H1 (cell line): ENCODE data around the gene MBD1.

Experiments used
- CBX5 ChIP-seq: fragments of 300-800, 300-1000 bp; sonication (generic); IDR thresholded peaks from 2 replicates; pipeline ENCODE4 v1.7.1; 2016; ENCODE audit warnings: antibody characterized with exemption, low read length, low read depth
- CTCF ChIP-seq, 3 experiments: IDR thresholded peaks; 1 replicate in 2 of 3; 2 replicates in 1 of 3; pipeline versions ENCODE4 v1.5.1 to v1.6.1; 2011; ENCODE audit warnings: low read length in 3 of 3, mild to moderate bottlenecking in 3 of 3, inconsistent platforms in 2 of 3, low read depth in 1 of 3, moderate library complexity in 1 of 3; ENCODE audit not compliant: insufficient read depth in 1 of 3; ENCODE audit errors: control extremely low read depth in 1 of 3
- EZH2 ChIP-seq: fragments of 200-600 bp; sonication (generic); IDR thresholded peaks from 2 replicates; pipeline ENCODE4 v1.7.1; 2012; ENCODE audit warnings: low read depth, mild to moderate bottlenecking, moderate library complexity, low read length, inconsistent platforms; ENCODE audit not compliant: severe bottlenecking
- HDAC6 ChIP-seq: IDR thresholded peaks from one replicate; pipeline ENCODE4 v1.7.1; 2012; ENCODE audit warnings: low read depth, mild to moderate bottlenecking, inconsistent platforms, low read length, moderate library complexity
- JUN ChIP-seq: IDR thresholded peaks from 2 replicates; pipeline ENCODE4 v1.6.1; 2011; ENCODE audit warnings: low read depth, mild to moderate bottlenecking, improper control_type of control experiment, low read length
- RAD21 ChIP-seq, 2 experiments: IDR thresholded peaks in 1 of 2; conservative IDR thresholded peaks in 1 of 2; 2 replicates each; pipeline ENCODE4 v1.6.1; 2011; ENCODE audit warnings: low read depth in 2 of 2, low read length in 2 of 2, improper control_type of control experiment in 1 of 2, inconsistent platforms in 1 of 2, mild to moderate bottlenecking in 1 of 2, moderate library complexity in 1 of 2
- SP1 ChIP-seq: IDR thresholded peaks from 2 replicates; pipeline ENCODE4 v1.6.1; 2011; ENCODE audit warnings: low read depth, low read length
- TAF1 ChIP-seq: IDR thresholded peaks from 2 replicates; pipeline ENCODE4 v1.6.1; 2011; ENCODE audit warnings: mild to moderate bottlenecking, low read depth, low read length
- TF ChIP-seq, protein P1 (sequence below): IDR thresholded peaks from 2 replicates; pipeline ENCODE4 v1.6.1; 2011; ENCODE audit warnings: low read length, improper control_type of control experiment

DNA sequence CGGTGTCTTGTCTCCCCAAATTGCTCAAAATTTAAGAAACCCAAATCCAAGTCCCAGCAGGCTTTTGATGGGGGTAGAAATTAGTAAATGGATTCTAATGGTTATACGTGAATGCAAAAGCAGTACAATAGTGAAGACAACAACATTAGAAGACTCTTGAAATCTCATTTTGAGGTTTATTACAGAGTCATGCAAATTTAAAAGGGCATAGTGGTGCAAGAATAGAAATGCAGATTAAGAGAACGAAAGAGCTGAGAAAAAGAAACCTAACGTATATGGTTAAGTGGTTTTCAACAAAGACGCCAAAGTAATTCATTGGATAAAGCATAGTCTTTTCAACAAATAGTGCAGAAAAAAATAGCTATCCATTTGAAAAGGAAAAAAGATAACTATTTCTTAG, 39.4 kb upstream of the MBD1 start:
- TF ChIP-seq CTCF (IDR thresholded peaks at IDR 0.05; ENCODE audit: control extremely low read depth in 1 of 3, insufficient read depth in 1 of 3, low read depth in 1 of 3, low read length in 3 of 3) (no peak), RAD21 (IDR thresholded peaks at IDR 0.05 in 1 of 2, conservative IDR thresholded peaks at IDR 0.05 in 1 of 2; ENCODE audit: low read depth in 2 of 2, low read length in 2 of 2) (no peak), CBX5 (no peak), HDAC6 (no peak), JUN (no peak), SP1 (no peak), EZH2 (no peak), TAF1 (no peak)
- TF ChIP-seq, protein P1, sequence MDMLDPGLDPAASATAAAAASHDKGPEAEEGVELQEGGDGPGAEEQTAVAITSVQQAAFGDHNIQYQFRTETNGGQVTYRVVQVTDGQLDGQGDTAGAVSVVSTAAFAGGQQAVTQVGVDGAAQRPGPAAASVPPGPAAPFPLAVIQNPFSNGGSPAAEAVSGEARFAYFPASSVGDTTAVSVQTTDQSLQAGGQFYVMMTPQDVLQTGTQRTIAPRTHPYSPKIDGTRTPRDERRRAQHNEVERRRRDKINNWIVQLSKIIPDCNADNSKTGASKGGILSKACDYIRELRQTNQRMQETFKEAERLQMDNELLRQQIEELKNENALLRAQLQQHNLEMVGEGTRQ = no peak
